Liver (tissue), 3 donors: ENCODE results near the gene RCBTB1.

Source experiments
- RAD21 ChIP-seq, 2 donors: IDR thresholded peaks; 2 replicates each; pipeline ENCODE4 v1.6.1; 2016; ENCODE audit warnings: antibody characterized with exemption in 2 of 2, mild to moderate bottlenecking in 2 of 2
- SP1 ChIP-seq: IDR thresholded peaks from 2 replicates; pipeline ENCODE4 v1.6.1; 2018; ENCODE audit warnings: antibody characterized with exemption, mild to moderate bottlenecking
- TAF1 ChIP-seq: conservative IDR thresholded peaks from 2 replicates; pipeline ENCODE4 v1.6.1; 2016; ENCODE audit warnings: antibody characterized with exemption, mild to moderate bottlenecking
- YY1 ChIP-seq: IDR thresholded peaks from 2 replicates; pipeline ENCODE4 v1.6.1; 2016; ENCODE audit warnings: antibody characterized with exemption, mild to moderate bottlenecking
- TF ChIP-seq, protein P1 (sequence below): fragments of 150-350 bp; IDR thresholded peaks from 2 replicates; pipeline ENCODE4 v1.5.1; 2017; ENCODE audit warnings: improper control_type of control experiment, low read depth, low read length; ENCODE audit not compliant: missing input control
- TF ChIP-seq, protein P2 (sequence below): IDR thresholded peaks from 2 replicates; pipeline ENCODE4 v1.6.1; 2016; ENCODE audit warnings: antibody characterized with exemption, mild to moderate bottlenecking
- donor health status: healthy.
- donor health status: healthy.

DNA sequence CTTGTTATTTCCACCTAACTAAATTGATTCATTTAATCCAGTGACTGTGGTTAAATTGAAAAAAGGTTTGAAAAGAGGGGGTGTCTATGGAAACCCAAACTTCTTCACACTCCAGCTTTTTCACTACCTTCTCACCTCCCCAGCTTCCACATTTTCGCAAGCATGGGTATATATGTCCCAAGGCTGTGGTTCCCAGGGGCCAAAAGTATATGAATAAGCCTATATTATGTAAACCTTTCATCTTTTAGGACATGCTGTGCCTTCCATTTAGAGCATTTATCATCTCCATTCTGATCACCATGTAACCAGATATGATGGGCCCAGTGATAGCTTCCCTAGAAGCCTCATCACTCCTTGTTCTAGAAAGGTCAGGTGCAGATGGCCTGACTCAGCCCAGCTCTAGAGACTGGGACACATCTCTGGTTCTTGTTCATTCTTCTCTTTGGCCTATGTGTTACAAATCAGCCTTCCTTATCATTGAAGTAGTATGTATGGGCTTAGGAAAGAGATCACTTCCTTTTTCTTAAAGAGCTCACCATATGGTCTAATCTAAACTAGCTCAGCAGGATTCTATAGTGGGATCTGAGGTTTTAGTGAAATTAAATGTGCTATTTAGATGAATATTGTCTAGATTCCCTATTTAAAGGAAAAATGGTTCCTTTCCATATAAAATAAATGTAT, 23.4 kb upstream of the RCBTB1 start:
- TF ChIP-seq, protein P1, sequence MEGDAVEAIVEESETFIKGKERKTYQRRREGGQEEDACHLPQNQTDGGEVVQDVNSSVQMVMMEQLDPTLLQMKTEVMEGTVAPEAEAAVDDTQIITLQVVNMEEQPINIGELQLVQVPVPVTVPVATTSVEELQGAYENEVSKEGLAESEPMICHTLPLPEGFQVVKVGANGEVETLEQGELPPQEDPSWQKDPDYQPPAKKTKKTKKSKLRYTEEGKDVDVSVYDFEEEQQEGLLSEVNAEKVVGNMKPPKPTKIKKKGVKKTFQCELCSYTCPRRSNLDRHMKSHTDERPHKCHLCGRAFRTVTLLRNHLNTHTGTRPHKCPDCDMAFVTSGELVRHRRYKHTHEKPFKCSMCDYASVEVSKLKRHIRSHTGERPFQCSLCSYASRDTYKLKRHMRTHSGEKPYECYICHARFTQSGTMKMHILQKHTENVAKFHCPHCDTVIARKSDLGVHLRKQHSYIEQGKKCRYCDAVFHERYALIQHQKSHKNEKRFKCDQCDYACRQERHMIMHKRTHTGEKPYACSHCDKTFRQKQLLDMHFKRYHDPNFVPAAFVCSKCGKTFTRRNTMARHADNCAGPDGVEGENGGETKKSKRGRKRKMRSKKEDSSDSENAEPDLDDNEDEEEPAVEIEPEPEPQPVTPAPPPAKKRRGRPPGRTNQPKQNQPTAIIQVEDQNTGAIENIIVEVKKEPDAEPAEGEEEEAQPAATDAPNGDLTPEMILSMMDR, result no peak
- TF ChIP-seq, protein P2, sequence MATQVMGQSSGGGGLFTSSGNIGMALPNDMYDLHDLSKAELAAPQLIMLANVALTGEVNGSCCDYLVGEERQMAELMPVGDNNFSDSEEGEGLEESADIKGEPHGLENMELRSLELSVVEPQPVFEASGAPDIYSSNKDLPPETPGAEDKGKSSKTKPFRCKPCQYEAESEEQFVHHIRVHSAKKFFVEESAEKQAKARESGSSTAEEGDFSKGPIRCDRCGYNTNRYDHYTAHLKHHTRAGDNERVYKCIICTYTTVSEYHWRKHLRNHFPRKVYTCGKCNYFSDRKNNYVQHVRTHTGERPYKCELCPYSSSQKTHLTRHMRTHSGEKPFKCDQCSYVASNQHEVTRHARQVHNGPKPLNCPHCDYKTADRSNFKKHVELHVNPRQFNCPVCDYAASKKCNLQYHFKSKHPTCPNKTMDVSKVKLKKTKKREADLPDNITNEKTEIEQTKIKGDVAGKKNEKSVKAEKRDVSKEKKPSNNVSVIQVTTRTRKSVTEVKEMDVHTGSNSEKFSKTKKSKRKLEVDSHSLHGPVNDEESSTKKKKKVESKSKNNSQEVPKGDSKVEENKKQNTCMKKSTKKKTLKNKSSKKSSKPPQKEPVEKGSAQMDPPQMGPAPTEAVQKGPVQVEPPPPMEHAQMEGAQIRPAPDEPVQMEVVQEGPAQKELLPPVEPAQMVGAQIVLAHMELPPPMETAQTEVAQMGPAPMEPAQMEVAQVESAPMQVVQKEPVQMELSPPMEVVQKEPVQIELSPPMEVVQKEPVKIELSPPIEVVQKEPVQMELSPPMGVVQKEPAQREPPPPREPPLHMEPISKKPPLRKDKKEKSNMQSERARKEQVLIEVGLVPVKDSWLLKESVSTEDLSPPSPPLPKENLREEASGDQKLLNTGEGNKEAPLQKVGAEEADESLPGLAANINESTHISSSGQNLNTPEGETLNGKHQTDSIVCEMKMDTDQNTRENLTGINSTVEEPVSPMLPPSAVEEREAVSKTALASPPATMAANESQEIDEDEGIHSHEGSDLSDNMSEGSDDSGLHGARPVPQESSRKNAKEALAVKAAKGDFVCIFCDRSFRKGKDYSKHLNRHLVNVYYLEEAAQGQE, result no peak
- TF ChIP-seq SP1, result no peak
- no peak for TF ChIP-seq TAF1
- no peak for TF ChIP-seq RAD21 (IDR thresholded peaks at IDR 0.05)
- no peak for TF ChIP-seq YY1
